A549 (cell line): ENCODE data around the gene CD109.

Source experiments
- CEBPB ChIP-seq, 2 experiments: fragments of >200 bp in 1 of 2; sonication (Bioruptor Twin) in 1 of 2; formaldehyde crosslinking in 1 of 2; IDR thresholded peaks; 2 replicates each; pipeline ENCODE4 v1.6.1; 2012 to 2016
- HOXB5 ChIP-seq: fragments of 250-450 bp; sonication (Bioruptor Pico); IDR thresholded peaks from 2 replicates; pipeline ENCODE4 v1.5.0; 2020; ENCODE audit warnings: mild to moderate bottlenecking, moderate library complexity
- POLR2A ChIP-seq: IDR thresholded peaks from 2 replicates; pipeline ENCODE4 v1.6.1; 2012; ENCODE audit warnings: mild to moderate bottlenecking, low read length
- TF ChIP-seq, protein P1 (sequence below): fragments of >200 bp; sonication (Bioruptor Twin); formaldehyde crosslinking; IDR thresholded peaks from 3 replicates; pipeline ENCODE4 v1.5.1; 2016

DNA sequence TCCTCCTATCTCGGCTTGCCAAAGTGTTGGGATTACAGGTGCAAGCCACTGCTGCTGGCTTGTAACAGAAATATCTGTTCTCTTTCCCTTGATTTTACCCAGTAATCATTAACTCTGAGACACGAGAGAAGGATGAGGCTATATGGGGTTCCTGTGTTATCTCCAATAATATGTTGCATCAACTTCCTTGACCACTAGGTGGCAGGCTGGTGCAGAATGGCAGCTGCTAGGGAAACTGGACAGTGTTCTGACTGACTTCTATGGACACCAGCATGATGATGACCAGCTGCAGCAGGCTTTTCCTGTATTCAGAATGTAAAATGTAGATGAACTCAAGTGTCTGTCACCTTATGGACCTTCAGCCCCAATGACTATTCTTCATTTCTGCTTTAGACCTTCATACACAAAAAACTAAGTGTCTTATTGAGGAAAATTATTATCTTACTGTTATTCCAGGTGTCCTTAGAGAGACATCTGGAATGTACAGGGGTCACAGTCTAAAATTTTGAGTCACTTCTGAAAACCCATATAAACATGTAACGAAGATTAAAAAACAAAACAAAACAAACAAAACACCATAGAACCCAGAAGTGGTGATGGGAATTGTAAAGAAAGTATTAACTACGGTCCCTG, 20.4 kb upstream of the CD109 start:
- TF ChIP-seq, protein P1, sequence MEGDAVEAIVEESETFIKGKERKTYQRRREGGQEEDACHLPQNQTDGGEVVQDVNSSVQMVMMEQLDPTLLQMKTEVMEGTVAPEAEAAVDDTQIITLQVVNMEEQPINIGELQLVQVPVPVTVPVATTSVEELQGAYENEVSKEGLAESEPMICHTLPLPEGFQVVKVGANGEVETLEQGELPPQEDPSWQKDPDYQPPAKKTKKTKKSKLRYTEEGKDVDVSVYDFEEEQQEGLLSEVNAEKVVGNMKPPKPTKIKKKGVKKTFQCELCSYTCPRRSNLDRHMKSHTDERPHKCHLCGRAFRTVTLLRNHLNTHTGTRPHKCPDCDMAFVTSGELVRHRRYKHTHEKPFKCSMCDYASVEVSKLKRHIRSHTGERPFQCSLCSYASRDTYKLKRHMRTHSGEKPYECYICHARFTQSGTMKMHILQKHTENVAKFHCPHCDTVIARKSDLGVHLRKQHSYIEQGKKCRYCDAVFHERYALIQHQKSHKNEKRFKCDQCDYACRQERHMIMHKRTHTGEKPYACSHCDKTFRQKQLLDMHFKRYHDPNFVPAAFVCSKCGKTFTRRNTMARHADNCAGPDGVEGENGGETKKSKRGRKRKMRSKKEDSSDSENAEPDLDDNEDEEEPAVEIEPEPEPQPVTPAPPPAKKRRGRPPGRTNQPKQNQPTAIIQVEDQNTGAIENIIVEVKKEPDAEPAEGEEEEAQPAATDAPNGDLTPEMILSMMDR = peak; percentile 84
- peak in 1 of 2 experiments; percentile 35; a peak in 1 of 4 replicates for TF ChIP-seq CEBPB (IDR thresholded peaks at IDR 0.05)
- no peak for TF ChIP-seq POLR2A
- no peak for TF ChIP-seq HOXB5 (CRISPR knock-in tag)
